A673 (cell line): ENCODE data around the gene PCNT. TPM values are rescaled to one million over a fixed set of nuclear protein-coding genes. Genes with fewer than 3 reads are reported as not detected.

Source experiments
- BruUV-seq: library from RNA; stranded (reverse); fragments of 400-500 nt; replicated peaks from 2 replicates; lab custom pipeline; 2021; lab: Mats Ljungman, UMichigan
- CTCF ChIA-PET: fragments of 300-600 bp; sonication (Branson Sonifier 250); formaldehyde crosslinking; loops from one replicate; lab custom pipeline; 2022; ENCODE audit warnings: antibody characterized with exemption; lab: Charles Lee
- POLR2A ChIA-PET: fragments of 300-600 bp; sonication (Branson Sonifier 250); formaldehyde crosslinking; loops from one replicate; lab custom pipeline; 2022; ENCODE audit warnings: antibody characterized with exemption; ENCODE audit not compliant: low non-redundant PET; lab: Charles Lee
- DNase-seq: peaks from one replicate; pipeline ENCODE4 v3.0.0-alpha.2; 2015; ENCODE audit warnings: low spot score
- H3K27ac ChIP-seq: fragments of 200-600 bp; sonication (generic); 2 replicates; pipeline ENCODE4 v1.5.1; 2016; ENCODE audit warnings: mixed run types, low read depth, mild to moderate bottlenecking, mixed read lengths, antibody characterized with exemption, low read length; ENCODE audit not compliant: poor library complexity, severe bottlenecking
- H3K27me3 ChIP-seq: fragments of 200-600 bp; sonication (generic); replicated peaks from 2 replicates; pipeline ENCODE4 v1.6.1; 2017; ENCODE audit warnings: mixed run types, low read depth, mild to moderate bottlenecking, mixed read lengths, antibody characterized with exemption, low read length; ENCODE audit not compliant: insufficient read depth, poor library complexity
- H3K36me3 ChIP-seq: fragments of 200-600 bp; sonication (generic); 2 replicates; pipeline ENCODE4 v1.6.1; 2016; ENCODE audit warnings: mixed run types, mild to moderate bottlenecking, mixed read lengths, antibody characterized with exemption, low read length; ENCODE audit not compliant: insufficient read depth, poor library complexity, severe bottlenecking
- H3K4me1 ChIP-seq: fragments of 200-600 bp; sonication (generic); 2 replicates; pipeline ENCODE4 v1.6.1; 2017; ENCODE audit warnings: mixed run types, mild to moderate bottlenecking, mixed read lengths, antibody characterized with exemption, low read length; ENCODE audit not compliant: insufficient read depth, poor library complexity, severe bottlenecking
- H3K4me3 ChIP-seq: fragments of 200-600 bp; sonication (generic); 2 replicates; pipeline ENCODE4 v1.5.1; 2016; ENCODE audit warnings: low read depth, mixed run types, mild to moderate bottlenecking, mixed read lengths, low read length; ENCODE audit not compliant: poor library complexity, severe bottlenecking
- H3K9me3 ChIP-seq: fragments of 200-600 bp; sonication (generic); 2 replicates; pipeline ENCODE4 v1.6.1; 2016; ENCODE audit warnings: mixed run types, low read depth, mild to moderate bottlenecking, mixed read lengths, antibody characterized with exemption, low read length; ENCODE audit not compliant: poor library complexity, severe bottlenecking
- CTCF ChIP-seq: fragments of 300-800, 200-600 bp; sonication (generic); conservative IDR thresholded peaks from 2 replicates; pipeline ENCODE4 v1.5.1; 2017; ENCODE audit warnings: low read depth, mild to moderate bottlenecking, antibody characterized with exemption, low read length, moderate library complexity, mixed read lengths
- EZH2 ChIP-seq: fragments of 200-600 bp; sonication (generic); IDR thresholded peaks from 2 replicates; pipeline ENCODE4 v1.6.1; 2017; ENCODE audit warnings: borderline replicate concordance, low read depth, mild to moderate bottlenecking, mixed read lengths, antibody characterized with exemption, low read length; ENCODE audit not compliant: poor library complexity, severe bottlenecking
- intact Hi-C: fragments of 100-400 bp; cut with micrococcal nuclease; formaldehyde crosslinking; loops from one replicate; pipeline ENCODE4 v1.10.0; 2022; ENCODE audit not compliant: unreplicated experiment
- total RNA-seq: library from RNA; stranded (reverse); gene quantifications from 2 replicates; pipeline ENCODE4 v1.2.3, GENCODE V29; 2021

The PCNT gene
- total RNA-seq, 1 experiment from 2014 or later: 66.4 TPM

- ChIA-PET POLR2A (no interaction called here), CTCF (no interaction called here)
- Histone ChIP-seq H3K9me3 (no peaks in the 10 kb centered on the region), H3K4me3 (no peak overlapping the region), H3K27ac (no peak overlapping the region), H3K27me3 (no peaks in the 10 kb centered on the region), H3K36me3 (no peaks in the 10 kb centered on the region), H3K4me1 (no peaks in the 10 kb centered on the region)
- no TSS peak for BruUV-seq
- TF ChIP-seq CTCF: no peak
- no peak for TF ChIP-seq EZH2
- no peak for DNase-seq
- intact Hi-C loops: no loop called here
Observed at GRCh38 chr21:46376856-46377453, 53.0 kb downstream of the PCNT start.

GRCh38 chr21:46377789-46378188 lies 53.8 kb downstream of the PCNT start:
- ChIA-PET POLR2A (no interaction called here), CTCF (no interaction called here)
- no peaks in the 10 kb centered on the region for H3K4me1 ChIP-seq
- no peaks in the 10 kb centered on the region for H3K36me3 ChIP-seq
- TF ChIP-seq CTCF (no peak), EZH2 (no peak)
- no peak overlapping the region for H3K27ac ChIP-seq
- no peaks in the 10 kb centered on the region for H3K9me3 ChIP-seq
- intact Hi-C loops: no loop called here
- no peak overlapping the region for H3K4me3 ChIP-seq
- no peaks in the 10 kb centered on the region for H3K27me3 ChIP-seq
- no peak for DNase-seq
- no TSS peak for BruUV-seq

GRCh38 chr21:46379105-46379504 lies 55.1 kb downstream of the PCNT start:
- POLR2A ChIA-PET: no interaction called here
- Histone ChIP-seq H3K4me3 (no peak overlapping the region), H3K4me1 (no peaks in the 10 kb centered on the region), H3K9me3 (no peaks in the 10 kb centered on the region), H3K36me3 (no peaks in the 10 kb centered on the region), H3K27ac (no peak overlapping the region), H3K27me3 (no peaks in the 10 kb centered on the region)
- intact Hi-C loops: no loop called here
- DNase-seq: no peak
- BruUV-seq: no TSS peak
- no peak for TF ChIP-seq EZH2
- TF ChIP-seq CTCF: no peak
- CTCF ChIA-PET: no interaction called here
